HG03521 (cell line): ENCODE measurements around the gene UNC5CL.

ENCODE experiments used
- ATAC-seq: cut with Tn5 transposase; IDR thresholded peaks from one replicate; pipeline ENCODE4 v1.9.1; 2021; ENCODE audit warnings: mild to moderate bottlenecking, moderate library complexity; ENCODE audit not compliant: unreplicated experiment

Gene UNC5CL

GRCh38 chr6:41064841-41065240, 25.8 kb upstream of the UNC5CL start:
- ATAC-seq, result no peak

GRCh38 chr6:41063884-41064285, 24.9 kb upstream of the UNC5CL start:
- no peak for ATAC-seq

GRCh38 chr6:41062056-41062455, 23.0 kb upstream of the UNC5CL start:
- ATAC-seq, result no peak

GRCh38 chr6:41061196-41061726, 22.2 kb upstream of the UNC5CL start:
- no peak for ATAC-seq

- ATAC-seq, result no peak
Observed at GRCh38 chr6:41059556-41059955, 20.5 kb upstream of the UNC5CL start.

- no peak for ATAC-seq
Observed at GRCh38 chr6:41058783-41059181, 19.8 kb upstream of the UNC5CL start.

- no peak for ATAC-seq
Observed at GRCh38 chr6:41056768-41057490, 17.9 kb upstream of the UNC5CL start.

- no peak for ATAC-seq
Observed at GRCh38 chr6:41055149-41055548, 16.1 kb upstream of the UNC5CL start.

GRCh38 chr6:41054511-41054910, 15.5 kb upstream of the UNC5CL start:
- no peak for ATAC-seq

GRCh38 chr6:41053041-41053440, 14.0 kb upstream of the UNC5CL start, which contains the start of gene APOBEC2:
Gene APOBEC2, plus strand, starts transcription at chr6:41053202. Its CDS starts 146 bp downstream, at chr6:41053348.
- no peak for ATAC-seq

GRCh38 chr6:41051873-41052272, 12.9 kb upstream of the UNC5CL start:
- ATAC-seq, result no peak

GRCh38 chr6:41050536-41050935, 11.5 kb upstream of the UNC5CL start:
- ATAC-seq, result no peak

- ATAC-seq, result no peak
Observed at GRCh38 chr6:41049955-41050354, 10.9 kb upstream of the UNC5CL start.

GRCh38 chr6:41049521-41049920, 10.5 kb upstream of the UNC5CL start:
- no peak for ATAC-seq

GRCh38 chr6:41047745-41048732, 9.0 kb upstream of the UNC5CL start:
- ATAC-seq, result no peak

- ATAC-seq, result no peak
Observed at GRCh38 chr6:41047306-41047705, 8.3 kb upstream of the UNC5CL start.

GRCh38 chr6:41046084-41046483, 7.1 kb upstream of the UNC5CL start:
- no peak for ATAC-seq

- ATAC-seq, result no peak
Observed at GRCh38 chr6:41045664-41046063, 6.6 kb upstream of the UNC5CL start.

GRCh38 chr6:41043151-41043550, 4.1 kb upstream of the UNC5CL start:
- ATAC-seq, result no peak

GRCh38 chr6:41042226-41043055, 3.4 kb upstream of the UNC5CL start, which contains the start of gene TSPO2:
Gene TSPO2, plus strand, starts transcription at chr6:41042467. Its CDS starts 519 bp downstream, at chr6:41042986.
- ATAC-seq, result no peak
